ENCODE results near the gene KATNBL1.

Gene KATNBL1

GRCh38 chr15:34209421-34210282, at the start of gene KATNBL1:
Gene KATNBL1 (minus strand): TSS chr15:34210096. CDS start chr15:34163676, 46,420 bp downstream.
- peak; percentile 94 for DNase-seq (ENCODE audit: low spot score)

GRCh38 chr15:34259566-34259965, 49.7 kb upstream of the KATNBL1 start:
- DNase-seq (ENCODE audit: low spot score): no peak

GRCh38 chr15:34258151-34258550, 48.3 kb upstream of the KATNBL1 start:
- no peak for DNase-seq (ENCODE audit: low spot score)

- no peak for DNase-seq (ENCODE audit: low spot score)
Observed at GRCh38 chr15:34252545-34252944, 42.6 kb upstream of the KATNBL1 start.

GRCh38 chr15:34248190-34248589, 38.3 kb upstream of the KATNBL1 start:
- DNase-seq (ENCODE audit: low spot score): no peak

GRCh38 chr15:34246276-34246976, 36.5 kb upstream of the KATNBL1 start:
- no peak for DNase-seq (ENCODE audit: low spot score)

GRCh38 chr15:34243226-34243625, 33.3 kb upstream of the KATNBL1 start:
- DNase-seq (ENCODE audit: low spot score): no peak

- DNase-seq (ENCODE audit: low spot score): no peak
Observed at GRCh38 chr15:34242331-34242710, 32.4 kb upstream of the KATNBL1 start.

- DNase-seq (ENCODE audit: low spot score): peak; percentile 45
Observed at GRCh38 chr15:34241376-34242330, 31.8 kb upstream of the KATNBL1 start.

- no peak for DNase-seq (ENCODE audit: low spot score)
Observed at GRCh38 chr15:34240537-34240936, 30.6 kb upstream of the KATNBL1 start.

GRCh38 chr15:34239151-34239808, 29.4 kb upstream of the KATNBL1 start:
- peak; percentile 91 for DNase-seq (ENCODE audit: low spot score)

GRCh38 chr15:34233614-34234013, 23.7 kb upstream of the KATNBL1 start:
- no peak for DNase-seq (ENCODE audit: low spot score)

GRCh38 chr15:34223904-34224596, 14.2 kb upstream of the KATNBL1 start:
- DNase-seq (ENCODE audit: low spot score): no peak

GRCh38 chr15:34217587-34218225, 7.8 kb upstream of the KATNBL1 start:
- DNase-seq (ENCODE audit: low spot score): no peak

GRCh38 chr15:34216527-34217270, 6.8 kb upstream of the KATNBL1 start:
- DNase-seq (ENCODE audit: low spot score): no peak

- no peak for DNase-seq (ENCODE audit: low spot score)
Observed at GRCh38 chr15:34214135-34214534, 4.2 kb upstream of the KATNBL1 start.

- no peak for DNase-seq (ENCODE audit: low spot score)
Observed at GRCh38 chr15:34213690-34214089, 3.8 kb upstream of the KATNBL1 start.

GRCh38 chr15:34206011-34206410, 3.9 kb downstream of the KATNBL1 start:
- no peak for DNase-seq (ENCODE audit: low spot score)

- DNase-seq (ENCODE audit: low spot score): no peak
Observed at GRCh38 chr15:34203936-34204335, 6.0 kb downstream of the KATNBL1 start.

GRCh38 chr15:34203305-34203704, 6.6 kb downstream of the KATNBL1 start:
- DNase-seq (ENCODE audit: low spot score): no peak

Data from kidney capillary endothelial cell (primary cell).